Lower leg skin (tissue), 3 donors: ENCODE measurements around the gene ERGIC3.

Experiments used
- CTCF ChIP-seq, 3 donors: fragments of 450-650 bp; IDR thresholded peaks; one replicate each; pipeline ENCODE4 v1.5.1; 2016; ENCODE audit warnings: antibody characterized with exemption in 3 of 3, mild to moderate bottlenecking in 3 of 3, moderate library complexity in 2 of 3
- POLR2A ChIP-seq, 2 donors: fragments of 450-650 bp; IDR thresholded peaks; one replicate each; pipeline ENCODE4 v1.6.1; 2016 to 2017; ENCODE audit warnings: antibody characterized with exemption in 2 of 2, mild to moderate bottlenecking in 1 of 2, moderate library complexity in 1 of 2

- TF ChIP-seq CTCF (IDR thresholded peaks at IDR 0.05) (no peak), POLR2A (IDR thresholded peaks at IDR 0.05) (no peak)
Observed at GRCh38 chr20:35541118-35541782, 628 bp upstream of the ERGIC3 start.
